GM18498 (cell line): ENCODE results near the gene IGSF9.

Experiments used
- ATAC-seq: cut with Tn5 transposase; IDR thresholded peaks from one replicate; pipeline ENCODE4 v1.9.1; 2021; ENCODE audit warnings: mild to moderate bottlenecking, moderate library complexity; ENCODE audit not compliant: unreplicated experiment

IGSF9 gene

DNA sequence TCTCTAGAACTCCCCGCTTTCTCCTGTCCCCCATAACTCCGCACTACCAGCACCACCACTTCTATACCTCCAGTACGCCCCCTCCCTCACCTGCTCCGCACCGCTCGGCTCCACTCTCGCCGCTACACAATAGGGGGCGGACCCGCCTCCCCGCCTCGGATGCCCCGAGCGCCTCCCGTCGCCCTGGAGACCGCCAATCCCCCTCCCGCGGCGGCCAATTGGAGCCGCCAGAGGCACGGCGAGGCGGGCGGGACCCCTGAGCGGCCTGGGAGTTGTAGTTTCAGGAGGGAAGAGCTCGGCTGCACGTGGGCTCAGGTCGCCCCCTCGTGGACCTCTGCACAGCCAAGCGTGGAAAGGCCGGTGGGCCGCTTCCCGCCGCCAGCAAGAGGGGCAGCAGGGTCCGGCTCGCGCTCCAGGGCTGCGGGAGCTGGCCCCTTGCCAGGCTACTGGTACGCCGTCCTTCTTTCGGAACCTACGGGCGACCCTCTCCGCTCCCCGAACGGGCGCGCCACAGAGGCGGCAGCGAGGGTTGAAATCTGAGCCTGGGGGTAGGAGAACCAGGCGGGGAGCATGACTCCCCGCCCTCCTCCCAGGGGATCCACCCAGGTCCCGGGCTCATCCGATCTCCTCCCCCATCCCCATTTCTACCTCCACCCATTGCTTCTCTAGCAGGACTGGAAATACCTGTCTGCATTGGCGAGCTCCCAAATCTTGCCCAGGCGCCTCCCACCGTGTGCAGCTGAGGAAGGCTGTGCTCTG is at the start of gene IGSF9:
Gene IGSF9 (minus strand): TSS at position 131 of the 759 bp plus-strand sequence. CDS start 2,159 bp downstream, outside the sequence.
- no peak for ATAC-seq

GRCh38 chr1:159994896-159995295 is 49.5 kb upstream of the IGSF9 start:
- no peak for ATAC-seq

DNA sequence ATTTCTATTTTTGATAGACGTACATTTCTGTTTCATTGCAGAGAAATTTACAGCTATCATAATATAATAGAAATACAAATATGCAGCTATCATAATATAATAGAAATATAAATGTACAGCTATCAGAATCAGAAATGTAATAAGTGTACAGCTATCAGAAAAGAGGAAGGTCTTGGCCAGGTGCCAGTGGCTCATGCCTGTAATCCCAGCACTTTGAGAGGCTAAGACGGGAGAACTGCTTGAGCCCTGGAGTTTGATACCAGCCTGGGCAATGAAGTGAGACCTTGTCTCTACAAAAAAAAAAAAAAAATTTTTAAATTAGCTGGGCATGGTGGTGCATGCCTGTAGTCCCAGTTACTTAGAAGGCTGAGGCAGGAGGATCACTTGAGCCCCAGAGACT is 48.5 kb upstream of the IGSF9 start:
- no peak for ATAC-seq

DNA sequence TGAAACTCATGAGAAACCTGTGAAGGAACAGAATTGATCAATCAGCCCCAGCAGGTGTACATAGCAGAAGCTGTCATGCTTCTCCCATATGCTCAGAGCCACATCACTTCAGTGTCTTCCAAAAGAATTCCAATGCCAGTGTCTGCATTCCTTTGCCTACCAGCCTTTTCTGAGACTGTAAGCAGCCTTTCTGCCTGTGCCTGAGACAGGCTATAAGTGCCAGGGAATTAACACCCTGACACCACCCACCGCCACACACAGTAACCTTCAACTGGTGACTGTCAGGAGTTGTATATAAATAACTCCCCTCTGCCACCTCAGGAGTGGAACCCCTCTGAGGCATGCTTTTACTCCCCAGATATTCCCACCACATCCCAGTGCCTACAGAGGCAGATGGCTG is 46.7 kb upstream of the IGSF9 start:
- no peak for ATAC-seq

DNA sequence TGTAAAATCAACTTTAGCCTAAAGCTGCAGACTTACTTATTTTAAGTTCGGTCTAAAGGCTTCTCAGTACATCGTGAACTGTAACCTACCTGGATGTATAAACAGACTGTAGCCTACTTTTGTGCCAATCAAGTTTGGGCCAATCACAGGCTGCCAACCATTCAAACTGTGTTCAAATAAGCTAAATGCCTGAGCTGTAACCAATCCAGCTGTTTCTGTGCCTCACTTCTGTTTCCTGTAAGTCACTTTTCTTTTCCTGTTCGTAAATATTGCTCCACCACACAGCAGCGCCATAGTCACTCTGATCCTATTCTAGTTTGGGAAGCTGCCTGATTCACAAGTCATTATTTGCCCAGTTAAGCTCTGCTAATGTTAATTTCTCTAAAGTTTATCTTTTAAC is 46.1 kb upstream of the IGSF9 start:
- ATAC-seq = no peak

DNA sequence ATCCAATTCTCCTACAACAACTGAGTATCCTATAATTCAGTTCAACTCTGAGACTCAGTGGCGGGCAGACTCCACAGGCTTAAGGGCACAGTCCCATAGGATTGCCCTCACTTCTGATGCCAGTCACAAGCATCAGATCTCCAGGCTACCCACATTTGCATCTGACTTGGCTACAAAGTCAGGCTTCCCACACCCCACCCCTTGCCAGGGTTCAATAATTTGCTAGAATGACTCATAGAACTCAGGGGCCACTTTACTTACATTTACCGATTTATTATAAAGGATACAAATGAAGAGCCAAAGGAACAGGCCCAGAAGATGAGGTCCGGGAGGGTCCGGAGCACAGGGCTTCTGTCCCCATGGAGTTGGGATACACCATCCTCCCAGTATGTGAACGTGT is 44.6 kb upstream of the IGSF9 start:
- ATAC-seq = no peak

DNA sequence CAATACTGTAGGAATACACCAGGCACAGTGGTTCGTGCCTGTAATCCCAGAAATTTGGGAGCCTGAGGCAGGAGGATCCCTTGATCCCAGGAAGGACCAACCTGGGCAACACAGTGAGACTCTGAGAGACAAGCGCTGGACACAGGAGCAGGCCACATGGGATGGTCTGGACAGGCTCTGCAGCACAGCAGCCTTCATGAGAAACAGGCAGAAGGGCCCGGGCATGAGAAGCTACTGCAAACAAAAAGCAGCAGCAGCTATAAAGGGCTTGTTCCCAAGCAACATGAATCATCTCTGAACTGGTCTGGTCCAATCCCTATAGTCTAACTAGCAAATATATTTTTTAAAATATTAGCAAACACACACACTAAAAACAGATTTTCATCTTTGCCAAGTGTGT is 44.2 kb upstream of the IGSF9 start:
- no peak for ATAC-seq

DNA sequence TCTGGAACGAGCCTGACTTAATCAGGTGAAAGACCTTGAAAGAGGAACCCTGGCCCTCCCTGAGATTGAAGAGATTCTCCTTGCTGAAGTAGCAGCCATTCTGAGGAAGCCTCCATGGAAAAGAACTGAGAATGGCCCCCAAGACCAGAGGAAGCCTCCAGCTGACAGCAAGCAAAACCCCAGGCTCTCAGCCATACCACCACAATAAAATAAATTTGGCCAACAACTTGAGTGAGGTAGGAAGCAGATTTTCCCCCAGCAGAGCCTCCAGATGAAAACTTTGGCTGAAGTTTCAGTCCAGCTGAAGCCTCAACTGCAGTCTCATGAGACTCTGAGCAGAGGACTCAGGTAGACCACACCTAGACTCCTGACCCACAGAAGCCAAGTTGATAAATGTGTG is 42.6 kb upstream of the IGSF9 start:
- ATAC-seq = no peak

DNA sequence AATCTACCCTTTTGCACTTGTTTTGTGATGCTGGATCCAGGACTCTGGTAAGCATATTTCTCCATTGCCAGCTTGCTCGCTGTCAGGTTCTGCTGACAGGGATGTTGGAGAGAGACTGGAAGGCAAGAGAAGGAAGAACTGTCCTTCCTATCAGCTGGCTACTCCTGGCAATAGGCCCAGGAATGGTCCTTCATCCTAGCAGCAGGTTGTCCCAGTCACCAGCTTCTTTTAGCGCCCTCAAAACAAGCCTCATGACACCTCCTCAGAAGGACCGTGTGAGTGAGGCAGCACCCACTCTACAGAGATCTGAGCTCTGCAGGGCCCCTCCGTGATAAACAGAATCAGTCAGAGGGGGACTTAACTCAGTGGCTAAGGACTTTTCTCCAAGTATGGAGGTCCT is 41.8 kb upstream of the IGSF9 start:
- ATAC-seq = no peak

DNA sequence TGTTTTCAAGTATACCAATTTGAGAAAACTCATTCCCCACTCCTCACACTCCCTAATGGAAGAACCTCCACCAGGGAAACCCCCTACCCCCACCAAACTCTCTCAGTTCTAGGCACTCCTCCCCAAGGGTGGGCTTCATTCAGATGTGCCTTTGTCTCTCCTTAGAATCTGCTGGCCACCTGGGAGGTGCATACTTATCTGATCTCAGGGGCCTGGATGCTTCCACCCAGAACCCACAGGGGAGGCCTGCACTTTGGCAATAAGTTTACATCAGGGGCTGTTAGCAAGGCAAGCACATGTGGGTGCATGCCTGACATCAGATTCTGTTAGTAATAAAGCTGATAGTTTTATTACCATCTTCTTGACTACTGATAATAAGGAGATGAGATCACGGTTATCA is 41.1 kb upstream of the IGSF9 start:
- ATAC-seq = no peak

DNA sequence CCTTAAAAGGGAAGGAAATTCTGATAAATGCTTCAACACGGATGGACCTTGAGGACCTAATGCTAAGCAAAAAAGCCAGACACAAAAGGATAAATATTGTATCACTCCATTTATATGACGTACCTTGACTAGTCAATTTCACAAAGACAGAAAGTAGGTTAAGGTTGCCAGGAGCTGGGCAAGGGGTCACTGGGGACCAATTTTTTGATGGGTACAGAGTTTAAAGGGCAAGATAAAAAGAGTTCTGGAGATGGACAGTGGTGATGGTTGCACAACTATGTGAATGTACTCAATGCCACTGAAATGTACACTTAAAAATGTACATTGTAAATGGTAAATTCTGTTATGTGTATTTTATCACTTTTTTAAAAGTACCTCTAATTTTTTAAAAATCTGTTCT is 40.7 kb upstream of the IGSF9 start:
- ATAC-seq = no peak

DNA sequence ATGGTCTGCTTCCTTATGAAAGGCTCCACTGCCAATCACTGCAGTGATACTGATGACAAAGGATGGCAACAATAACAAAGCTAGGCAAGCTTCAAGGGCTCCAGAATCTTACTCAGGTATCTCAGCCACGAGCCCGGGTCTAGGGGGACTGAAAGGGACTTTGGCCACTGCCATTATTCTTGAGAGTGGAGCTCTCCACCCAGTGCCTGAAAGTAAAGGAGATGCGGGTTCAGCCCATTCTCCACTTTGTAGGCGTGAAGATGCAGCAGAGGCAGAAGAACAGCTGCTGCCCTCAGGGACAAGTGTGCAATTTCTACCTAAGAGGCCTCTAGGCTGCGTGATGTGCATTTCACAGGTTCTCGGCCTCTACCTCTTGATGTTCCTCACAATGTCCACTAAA is 40.1 kb upstream of the IGSF9 start:
- no peak for ATAC-seq

GRCh38 chr1:159983681-159984080 is 38.3 kb upstream of the IGSF9 start:
- ATAC-seq = no peak

GRCh38 chr1:159982280-159982679 is 36.9 kb upstream of the IGSF9 start:
- ATAC-seq = no peak

DNA sequence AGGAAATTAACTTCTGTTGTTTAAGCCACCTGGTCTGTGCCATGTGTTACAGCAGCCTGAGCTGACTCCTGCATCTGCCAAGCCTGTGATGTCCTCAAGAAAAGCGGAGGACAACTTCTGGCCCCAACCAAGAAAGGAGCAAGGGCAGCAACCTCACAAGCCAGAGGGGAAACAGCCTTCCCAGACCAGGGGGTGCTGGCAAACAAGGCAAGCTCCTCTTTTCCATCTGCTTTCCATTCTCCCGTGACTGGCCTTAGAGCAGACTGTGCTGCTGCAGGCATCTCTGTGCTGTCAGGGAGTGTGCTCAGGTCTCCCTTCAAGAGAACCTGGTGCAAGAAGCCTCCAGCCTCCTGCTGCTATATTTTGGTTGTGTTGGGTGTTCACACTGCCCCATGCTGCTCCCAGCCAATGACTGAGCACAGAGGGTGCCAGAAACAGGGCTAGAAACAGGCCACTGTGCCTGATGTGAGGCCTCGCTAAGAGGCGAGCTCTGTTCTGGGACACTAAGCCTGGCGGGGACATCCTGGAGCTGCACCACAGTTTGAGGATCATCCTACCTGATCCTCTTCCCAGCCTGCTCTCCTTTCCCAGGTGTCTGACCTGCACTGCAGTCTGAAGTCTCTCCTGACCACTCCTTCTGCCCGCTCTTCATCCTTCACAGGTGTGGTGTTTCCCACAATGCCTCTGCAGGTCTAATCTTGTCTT is 36.1 kb upstream of the IGSF9 start:
- no peak for ATAC-seq

DNA sequence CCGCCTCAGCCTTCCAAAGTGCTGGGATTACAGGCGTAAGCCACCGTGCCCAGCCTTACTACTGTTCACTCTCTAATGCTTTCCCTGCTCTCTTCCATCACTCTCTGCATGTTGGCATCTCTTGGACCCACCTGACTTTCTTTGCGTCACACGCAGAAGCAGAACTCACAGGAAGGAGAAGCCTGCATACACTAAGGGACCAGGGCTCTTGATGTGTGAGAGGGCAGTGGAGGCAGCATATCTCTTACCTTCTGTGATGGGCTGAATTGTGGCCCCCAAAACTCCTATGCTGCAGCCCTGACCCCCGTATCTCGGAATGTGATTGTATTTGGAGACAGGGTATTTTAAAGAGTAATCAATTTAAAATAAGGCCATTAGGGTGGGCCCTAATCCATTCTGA is 35.4 kb upstream of the IGSF9 start:
- ATAC-seq = no peak

DNA sequence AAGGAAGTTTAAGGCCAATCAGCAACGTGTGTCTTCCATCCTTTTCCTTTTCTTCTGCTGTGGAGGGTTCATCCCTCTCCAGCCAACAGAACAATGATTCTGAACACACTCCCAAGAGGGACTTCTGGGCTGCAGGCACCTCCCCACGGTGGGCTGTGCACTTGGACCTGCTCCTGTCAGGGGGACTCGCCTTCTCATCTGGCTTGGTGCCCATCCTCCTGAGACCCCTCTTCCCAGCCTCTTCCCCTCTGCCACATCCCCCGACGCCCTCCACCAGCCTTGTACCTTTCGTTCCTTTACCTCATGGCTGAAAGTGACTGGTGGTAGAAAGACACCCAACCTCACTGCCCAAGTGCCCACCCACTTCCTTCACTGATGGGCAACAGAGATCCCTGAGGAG is 34.7 kb upstream of the IGSF9 start:
- ATAC-seq = no peak

DNA sequence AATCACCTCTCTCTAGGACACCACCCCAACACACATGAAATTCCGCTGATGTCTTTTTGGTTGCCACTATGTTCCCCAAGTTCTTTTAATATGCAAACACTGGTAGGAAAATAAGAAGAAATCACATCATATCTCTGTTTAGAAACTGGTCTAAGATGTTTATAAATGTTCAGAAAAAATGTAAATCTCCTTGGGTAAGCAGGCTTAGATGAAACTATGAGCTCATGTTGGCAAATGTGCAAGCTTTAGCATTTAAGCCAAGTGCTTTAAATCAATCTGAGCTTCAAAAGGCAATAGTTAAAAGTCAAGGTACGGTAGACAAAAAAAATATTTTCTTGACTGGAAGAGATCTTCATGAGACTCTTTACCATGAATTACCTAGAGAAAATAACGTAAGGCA is 33.8 kb upstream of the IGSF9 start:
- no peak for ATAC-seq

DNA sequence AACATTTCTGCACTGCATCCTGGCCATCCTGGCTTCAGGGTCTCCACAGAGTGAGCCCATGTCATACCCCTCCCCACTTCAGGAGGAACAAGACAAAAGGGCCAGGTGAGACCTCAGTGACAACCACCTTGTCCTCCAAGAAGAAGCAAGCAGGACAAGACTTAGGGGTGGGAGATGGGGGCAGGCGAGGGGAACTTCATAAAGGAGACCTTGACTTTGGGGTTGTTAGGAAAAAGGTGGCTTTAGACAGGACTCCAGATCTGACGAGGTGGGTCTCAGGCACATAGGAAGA is 32.6 kb upstream of the IGSF9 start:
- no peak for ATAC-seq

GRCh38 chr1:159977364-159978106 is 32.1 kb upstream of the IGSF9 start:
- ATAC-seq = no peak

- ATAC-seq = no peak
Observed at GRCh38 chr1:159974350-159974965, 29.0 kb upstream of the IGSF9 start.
